ENCODE results near the gene LAMB1.

GRCh38 chr7:107946451-107946850, 56.5 kb downstream of the LAMB1 start:
- TF ChIP-seq CTCF (IDR thresholded peaks at IDR 0.05) (no peak), POLR2A (IDR thresholded peaks at IDR 0.05) (no peak)
